ENCODE measurements around the gene B3GNT5.

- TF ChIP-seq, protein P1, sequence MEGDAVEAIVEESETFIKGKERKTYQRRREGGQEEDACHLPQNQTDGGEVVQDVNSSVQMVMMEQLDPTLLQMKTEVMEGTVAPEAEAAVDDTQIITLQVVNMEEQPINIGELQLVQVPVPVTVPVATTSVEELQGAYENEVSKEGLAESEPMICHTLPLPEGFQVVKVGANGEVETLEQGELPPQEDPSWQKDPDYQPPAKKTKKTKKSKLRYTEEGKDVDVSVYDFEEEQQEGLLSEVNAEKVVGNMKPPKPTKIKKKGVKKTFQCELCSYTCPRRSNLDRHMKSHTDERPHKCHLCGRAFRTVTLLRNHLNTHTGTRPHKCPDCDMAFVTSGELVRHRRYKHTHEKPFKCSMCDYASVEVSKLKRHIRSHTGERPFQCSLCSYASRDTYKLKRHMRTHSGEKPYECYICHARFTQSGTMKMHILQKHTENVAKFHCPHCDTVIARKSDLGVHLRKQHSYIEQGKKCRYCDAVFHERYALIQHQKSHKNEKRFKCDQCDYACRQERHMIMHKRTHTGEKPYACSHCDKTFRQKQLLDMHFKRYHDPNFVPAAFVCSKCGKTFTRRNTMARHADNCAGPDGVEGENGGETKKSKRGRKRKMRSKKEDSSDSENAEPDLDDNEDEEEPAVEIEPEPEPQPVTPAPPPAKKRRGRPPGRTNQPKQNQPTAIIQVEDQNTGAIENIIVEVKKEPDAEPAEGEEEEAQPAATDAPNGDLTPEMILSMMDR (IDR thresholded peaks at IDR 0.05), result no peak
- no peak for TF ChIP-seq POLR2A (IDR thresholded peaks at IDR 0.05)
Measured at GRCh38 chr3:183269345-183269744, 16.3 kb downstream of the B3GNT5 start.

Data from body of pancreas (tissue), 4 donors.